OCI-LY7 (cell line): ENCODE results near the gene IL4. TPM values are rescaled to one million over a fixed set of nuclear protein-coding genes. Genes with fewer than 3 reads are reported as not detected.

ENCODE experiments used
- BruUV-seq: library from RNA; stranded (reverse); fragments of 400-500 nt; replicated peaks from 2 replicates; lab custom pipeline; 2021; lab: Mats Ljungman, UMichigan
- CTCF ChIA-PET: fragments of 300-600 bp; sonication (Branson Sonifier 250); formaldehyde crosslinking; loops from one replicate; lab custom pipeline; 2022; ENCODE audit warnings: antibody characterized with exemption; ENCODE audit not compliant: unreplicated experiment; lab: Charles Lee
- POLR2A ChIA-PET: fragments of 300-600 bp; sonication (Branson Sonifier 250); formaldehyde crosslinking; loops from one replicate; lab custom pipeline; 2022; ENCODE audit warnings: antibody characterized with exemption; lab: Charles Lee
- DNase-seq: peaks from one replicate; pipeline ENCODE4 v3.0.0-alpha.2; 2015; ENCODE audit warnings: low spot score
- H2AFZ ChIP-seq: fragments of 200-600 bp; sonication (generic), shearing (Covaris generic); 2 replicates; pipeline ENCODE4 v1.6.1; 2014; ENCODE audit warnings: mild to moderate bottlenecking, antibody characterized with exemption, low read length, moderate library complexity
- H3K27ac ChIP-seq: fragments of 200-600 bp; sonication (generic); 2 replicates; pipeline ENCODE4 v1.5.1; 2014; ENCODE audit warnings: mixed run types, low read depth, mild to moderate bottlenecking, moderate library complexity, low read length, inconsistent platforms; ENCODE audit not compliant: poor library complexity, severe bottlenecking
- H3K36me3 ChIP-seq: fragments of 200-600 bp; sonication (generic); 2 replicates; pipeline ENCODE4 v1.6.1; 2014; ENCODE audit warnings: mild to moderate bottlenecking, antibody characterized with exemption, low read length, moderate library complexity, mixed read lengths; ENCODE audit not compliant: insufficient read depth
- H3K4me1 ChIP-seq: fragments of 200-600 bp; sonication (generic); 2 replicates; pipeline ENCODE4 v1.5.1; 2014; ENCODE audit warnings: mild to moderate bottlenecking, low read length; ENCODE audit not compliant: insufficient read depth, poor library complexity, severe bottlenecking
- H3K4me2 ChIP-seq: fragments of 200-600 bp; sonication (generic); 2 replicates; pipeline ENCODE4 v1.6.1; 2014; ENCODE audit warnings: mild to moderate bottlenecking, low read length
- H3K4me3 ChIP-seq: fragments of 200-600 bp; sonication (generic); 2 replicates; pipeline ENCODE4 v1.5.1; 2014; ENCODE audit warnings: mild to moderate bottlenecking, low read depth, low read length; ENCODE audit not compliant: poor library complexity, severe bottlenecking
- H3K79me2 ChIP-seq: fragments of 200-600 bp; sonication (generic); 2 replicates; pipeline ENCODE4 v1.6.1; 2016; ENCODE audit warnings: low read depth, mild to moderate bottlenecking, low read length, moderate library complexity, mixed read lengths; ENCODE audit not compliant: insufficient read depth
- H3K9me2 ChIP-seq: fragments of 200-600 bp; sonication (generic); 2 replicates; pipeline ENCODE4 v1.6.1; 2016; ENCODE audit warnings: mild to moderate bottlenecking, low read length, mixed read lengths; ENCODE audit not compliant: insufficient read depth
- H3K9me3 ChIP-seq: fragments of 200-600 bp; sonication (generic); 2 replicates; pipeline ENCODE4 v1.6.1; 2014; ENCODE audit warnings: mild to moderate bottlenecking, mixed run types, low read length, mixed read lengths
- H4K20me1 ChIP-seq: fragments of 200-600 bp; sonication (generic); 2 replicates; pipeline ENCODE4 v1.6.1; 2014; ENCODE audit warnings: mild to moderate bottlenecking, antibody characterized with exemption, low read length, moderate library complexity, mixed read lengths; ENCODE audit not compliant: insufficient read depth
- EZH2phosphoT487 ChIP-seq: fragments of 200-600 bp; sonication (generic); IDR thresholded peaks from 2 replicates; pipeline ENCODE4 v1.6.1; 2018; ENCODE audit warnings: low read depth, borderline replicate concordance, mild to moderate bottlenecking, mixed run types, antibody characterized with exemption, low read length, moderate library complexity, mixed read lengths
- intact Hi-C: fragments of 100-400 bp; cut with micrococcal nuclease; formaldehyde crosslinking; loops from one replicate; pipeline ENCODE4 v1.10.0; 2022; ENCODE audit not compliant: unreplicated experiment
- total RNA-seq, 2 experiments: library from RNA; depleted of rRNA in 1 of 2; stranded (reverse); fragments of >200 nt in 1 of 2; shearing (Covaris generic) in 1 of 2; gene quantifications; 2 replicates each; pipeline ENCODE4 v1.2.3, GENCODE V29; 2014 to 2022
- TF ChIP-seq, protein P1 (sequence below): fragments of 200-600 bp; sonication (generic); conservative IDR thresholded peaks from 2 replicates; pipeline ENCODE4 v1.5.1; 2014; ENCODE audit warnings: mild to moderate bottlenecking, antibody characterized with exemption, low read length, moderate library complexity, mixed read lengths

IL4 gene
- total RNA-seq, 2 experiments from 2014 or later: not detected

DNA sequence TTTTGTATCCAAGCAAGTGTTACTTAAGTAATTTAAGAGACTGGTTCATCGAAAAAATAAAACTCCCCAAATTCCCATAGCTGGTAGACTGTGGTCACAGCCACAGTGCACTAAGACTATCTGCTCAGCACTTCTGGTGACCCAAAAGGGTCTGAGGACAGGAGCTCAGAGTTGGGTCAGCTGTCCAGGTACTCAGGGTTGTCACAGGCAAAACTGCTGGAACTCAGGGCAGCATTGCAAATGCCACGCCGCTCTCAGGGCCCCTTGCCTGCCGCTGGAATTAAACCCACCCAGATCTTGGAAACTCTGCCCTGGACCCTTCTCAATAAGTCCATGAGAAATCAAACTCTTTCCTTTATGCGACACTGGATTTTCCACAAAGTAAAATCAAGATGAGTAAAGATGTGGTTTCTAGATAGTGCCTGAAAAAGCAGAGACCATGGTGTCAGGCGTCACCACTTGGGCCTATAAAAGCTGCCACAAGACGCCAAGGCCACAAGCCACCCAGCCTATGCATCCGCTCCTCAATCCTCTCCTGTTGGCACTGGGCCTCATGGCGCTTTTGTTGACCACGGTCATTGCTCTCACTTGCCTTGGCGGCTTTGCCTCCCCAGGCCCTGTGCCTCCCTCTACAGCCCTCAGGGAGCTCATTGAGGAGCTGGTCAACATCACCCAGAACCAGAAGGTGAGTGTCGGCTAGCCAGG, 16.0 kb upstream of the IL4 start, which contains the start of gene IL13:
Gene IL13 (plus strand): TSS at position 498 of the 705 bp plus-strand sequence. CDS start 14 bp downstream, at position 512.
- H4K20me1 ChIP-seq: no peaks in the 10 kb centered on the region
- ChIA-PET POLR2A (interaction anchor here (0.5 kb wide), 1 partner anchor 135 kb away, joined by 3 read pairs; no protein-coding TSS in a partner anchor), CTCF (no interaction called here)
- no peaks in the 10 kb centered on the region for H3K79me2 ChIP-seq
- no peak within 1 kb of the TSS for H3K4me3 ChIP-seq
- no peak within 1 kb of the TSS for H3K4me2 ChIP-seq
- H3K36me3 ChIP-seq: no peaks in the 10 kb centered on the region
- no peaks in the 10 kb centered on the region for H3K9me2 ChIP-seq
- no peaks in the 10 kb centered on the region for H3K9me3 ChIP-seq
- no peaks in the 10 kb centered on the region for H3K4me1 ChIP-seq
- H2AFZ ChIP-seq: no peak within 1 kb of the TSS
- TF ChIP-seq, protein P1, sequence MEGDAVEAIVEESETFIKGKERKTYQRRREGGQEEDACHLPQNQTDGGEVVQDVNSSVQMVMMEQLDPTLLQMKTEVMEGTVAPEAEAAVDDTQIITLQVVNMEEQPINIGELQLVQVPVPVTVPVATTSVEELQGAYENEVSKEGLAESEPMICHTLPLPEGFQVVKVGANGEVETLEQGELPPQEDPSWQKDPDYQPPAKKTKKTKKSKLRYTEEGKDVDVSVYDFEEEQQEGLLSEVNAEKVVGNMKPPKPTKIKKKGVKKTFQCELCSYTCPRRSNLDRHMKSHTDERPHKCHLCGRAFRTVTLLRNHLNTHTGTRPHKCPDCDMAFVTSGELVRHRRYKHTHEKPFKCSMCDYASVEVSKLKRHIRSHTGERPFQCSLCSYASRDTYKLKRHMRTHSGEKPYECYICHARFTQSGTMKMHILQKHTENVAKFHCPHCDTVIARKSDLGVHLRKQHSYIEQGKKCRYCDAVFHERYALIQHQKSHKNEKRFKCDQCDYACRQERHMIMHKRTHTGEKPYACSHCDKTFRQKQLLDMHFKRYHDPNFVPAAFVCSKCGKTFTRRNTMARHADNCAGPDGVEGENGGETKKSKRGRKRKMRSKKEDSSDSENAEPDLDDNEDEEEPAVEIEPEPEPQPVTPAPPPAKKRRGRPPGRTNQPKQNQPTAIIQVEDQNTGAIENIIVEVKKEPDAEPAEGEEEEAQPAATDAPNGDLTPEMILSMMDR: no peak
- TF ChIP-seq EZH2phosphoT487: no peak
- H3K27ac ChIP-seq: no peak within 1 kb of the TSS
- BruUV-seq: no TSS peak
- DNase-seq: no peak
- intact Hi-C loops: no loop called here

DNA sequence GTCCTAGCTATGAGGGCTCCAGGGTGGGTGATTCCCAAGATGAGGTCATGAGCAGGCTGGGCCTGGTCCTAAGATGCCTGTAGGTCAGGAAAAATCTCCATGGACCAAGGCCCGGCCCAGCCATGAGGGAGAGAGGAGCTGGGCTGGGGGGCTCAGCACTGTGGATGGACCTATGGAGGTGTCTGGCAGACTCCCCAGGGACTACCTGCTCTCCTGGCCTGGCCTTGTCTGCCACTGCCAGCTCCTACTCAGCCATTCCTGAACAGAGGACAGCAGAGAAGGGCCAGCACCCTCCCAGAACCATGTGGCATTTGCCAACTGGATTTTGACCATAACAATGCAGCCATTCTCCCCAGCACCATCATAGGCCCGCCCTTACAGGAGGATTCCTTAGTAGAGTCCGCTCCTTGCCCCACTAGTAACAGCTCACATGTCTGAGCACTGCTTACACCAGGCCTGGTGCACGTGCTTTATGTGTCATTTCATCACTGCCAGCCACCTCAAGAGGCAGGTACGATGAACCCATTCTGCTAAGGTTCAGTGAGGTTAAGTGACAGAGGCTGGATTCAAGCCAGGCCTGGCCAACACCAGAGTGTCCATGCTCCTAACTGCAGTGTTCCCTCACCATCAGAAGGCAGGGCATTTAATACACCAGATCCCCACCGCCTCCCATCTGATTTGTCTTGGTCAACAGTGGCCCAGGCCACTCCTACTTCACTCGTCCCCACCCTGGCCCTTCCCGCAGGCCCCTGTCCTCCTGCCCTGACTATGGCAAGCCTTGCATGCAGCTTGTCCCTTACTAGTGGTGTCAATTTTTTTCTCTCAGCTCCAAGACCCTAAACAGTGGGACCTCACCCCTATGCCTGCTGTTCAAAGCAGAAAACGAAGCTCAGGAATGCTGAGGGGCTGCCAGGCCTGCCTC, 15.1 kb upstream of the IL4 start:
- POLR2A ChIA-PET: no interaction called here
- Histone ChIP-seq H3K27ac (no peak overlapping the region), H3K4me3 (no peak overlapping the region), H3K36me3 (no peaks in the 10 kb centered on the region), H3K79me2 (no peaks in the 10 kb centered on the region), H2AFZ (no peak overlapping the region), H3K9me2 (no peaks in the 10 kb centered on the region), H3K9me3 (no peaks in the 10 kb centered on the region), H3K4me2 (no peak overlapping the region), H3K4me1 (no peaks in the 10 kb centered on the region), H4K20me1 (no peaks in the 10 kb centered on the region)
- intact Hi-C loops: no loop called here
- BruUV-seq: no TSS peak
- DNase-seq: no peak
- TF ChIP-seq EZH2phosphoT487: no peak
- TF ChIP-seq, protein P1: no peak
- CTCF ChIA-PET: no interaction called here
